TTC549 (cell line): ENCODE results near the gene PIGR.
"Not testable (repeated sequence)": the region's sequence is repeated elsewhere in the genome, so short reads cannot be mapped to it uniquely, and the experiment has no call there.

Experiments
- FAIRE-seq: peaks from 2 replicates; lab custom pipeline; 2012; peaks lifted over from hg19 to GRCh38; lab: Jason Lieb, UNC

PIGR gene

DNA sequence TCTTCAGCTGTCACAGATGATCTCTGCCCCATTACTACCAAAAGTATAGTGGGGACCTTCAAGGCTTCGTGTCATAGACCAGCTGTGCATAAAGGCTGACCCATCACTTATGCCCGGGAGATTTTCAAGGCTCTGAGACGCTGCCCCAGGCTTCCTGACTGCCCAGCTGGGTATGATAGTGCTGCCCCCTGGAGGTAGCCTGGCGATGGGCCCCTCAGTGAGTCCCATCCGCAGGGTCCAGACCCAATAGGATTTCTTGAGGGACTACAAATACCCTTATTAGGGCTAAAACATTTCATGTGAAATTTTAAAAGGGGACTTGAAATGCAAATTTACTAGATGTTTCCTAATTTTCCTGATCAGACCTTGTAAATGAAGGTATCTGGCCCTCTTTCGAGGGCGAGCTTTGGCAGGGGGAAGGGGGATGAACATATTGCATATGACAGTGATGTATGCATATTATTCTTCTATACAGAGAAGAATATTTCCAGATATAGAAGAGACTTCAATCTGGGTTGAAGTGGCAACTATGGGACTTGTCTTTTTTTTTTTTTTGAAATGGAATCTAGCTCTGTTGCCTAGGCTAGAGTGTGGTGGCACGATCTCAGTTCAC lies 12.8 kb downstream of the PIGR start:
- no peak for FAIRE-seq

GRCh38 chr1:206932177-206932576 lies 14.1 kb downstream of the PIGR start:
- no peak for FAIRE-seq

- FAIRE-seq = no peak
These were observed 14.6 kb downstream of the PIGR start for GRCh38 chr1:206931709-206932108.

- no peak for FAIRE-seq
These were observed 16.0 kb downstream of the PIGR start for GRCh38 chr1:206930210-206930798.

DNA sequence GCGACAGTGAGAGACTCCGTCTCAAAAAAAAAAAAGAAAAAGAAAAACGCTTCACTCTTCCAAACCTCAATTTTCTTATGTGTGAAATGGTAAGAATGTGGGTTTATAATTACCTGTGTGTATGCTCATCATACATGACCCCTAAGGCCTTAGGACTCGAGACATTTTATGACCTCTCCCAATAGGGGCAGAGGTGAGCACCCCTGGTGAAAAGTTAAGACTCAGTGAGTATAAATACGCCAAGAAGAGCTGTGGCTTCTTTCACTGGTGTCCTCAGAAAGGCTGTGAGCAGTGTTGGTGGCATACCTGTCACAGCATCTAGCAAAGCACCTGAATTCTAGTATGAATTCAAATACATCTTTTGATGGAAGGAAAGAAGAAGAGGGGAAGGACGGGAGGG lies 16.7 kb downstream of the PIGR start:
- no peak for FAIRE-seq

- no peak for FAIRE-seq
These were observed 20.0 kb downstream of the PIGR start for GRCh38 chr1:206926286-206926685.

DNA sequence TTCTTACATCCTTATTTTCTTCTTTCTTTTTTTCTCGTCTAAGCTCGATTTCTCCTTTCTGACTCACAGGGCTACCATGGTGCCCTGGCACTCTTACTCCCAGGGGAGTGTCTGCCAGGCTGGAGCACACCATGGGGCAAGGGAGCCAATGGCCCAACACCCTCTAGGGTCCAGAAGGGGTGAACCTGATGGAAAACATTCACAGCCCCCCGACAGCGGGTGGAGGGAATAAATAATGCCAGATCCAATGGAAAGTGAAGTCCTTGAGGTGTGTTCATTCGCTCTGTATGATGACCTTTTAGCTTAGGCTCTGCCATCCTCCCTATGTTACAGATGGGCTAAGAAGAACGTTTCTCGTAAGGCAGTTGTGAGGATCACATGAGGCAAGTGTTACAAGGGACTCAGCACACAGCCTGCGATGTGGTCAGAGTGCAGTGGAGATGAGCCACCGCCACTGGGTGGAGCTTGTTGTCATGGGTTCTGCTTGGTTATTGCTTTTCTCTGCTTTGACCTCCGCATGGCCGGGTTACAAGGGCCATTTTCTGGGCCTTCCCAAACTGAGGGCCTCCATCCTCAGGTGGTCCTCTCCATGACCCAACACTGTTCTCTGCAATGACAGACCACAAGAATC lies 21.0 kb downstream of the PIGR start:
- no peak for FAIRE-seq

GRCh38 chr1:206924592-206925105 lies 21.6 kb downstream of the PIGR start:
- no peak for FAIRE-seq

GRCh38 chr1:206923961-206924557 lies 22.2 kb downstream of the PIGR start:
- not testable (repeated sequence) for FAIRE-seq

DNA sequence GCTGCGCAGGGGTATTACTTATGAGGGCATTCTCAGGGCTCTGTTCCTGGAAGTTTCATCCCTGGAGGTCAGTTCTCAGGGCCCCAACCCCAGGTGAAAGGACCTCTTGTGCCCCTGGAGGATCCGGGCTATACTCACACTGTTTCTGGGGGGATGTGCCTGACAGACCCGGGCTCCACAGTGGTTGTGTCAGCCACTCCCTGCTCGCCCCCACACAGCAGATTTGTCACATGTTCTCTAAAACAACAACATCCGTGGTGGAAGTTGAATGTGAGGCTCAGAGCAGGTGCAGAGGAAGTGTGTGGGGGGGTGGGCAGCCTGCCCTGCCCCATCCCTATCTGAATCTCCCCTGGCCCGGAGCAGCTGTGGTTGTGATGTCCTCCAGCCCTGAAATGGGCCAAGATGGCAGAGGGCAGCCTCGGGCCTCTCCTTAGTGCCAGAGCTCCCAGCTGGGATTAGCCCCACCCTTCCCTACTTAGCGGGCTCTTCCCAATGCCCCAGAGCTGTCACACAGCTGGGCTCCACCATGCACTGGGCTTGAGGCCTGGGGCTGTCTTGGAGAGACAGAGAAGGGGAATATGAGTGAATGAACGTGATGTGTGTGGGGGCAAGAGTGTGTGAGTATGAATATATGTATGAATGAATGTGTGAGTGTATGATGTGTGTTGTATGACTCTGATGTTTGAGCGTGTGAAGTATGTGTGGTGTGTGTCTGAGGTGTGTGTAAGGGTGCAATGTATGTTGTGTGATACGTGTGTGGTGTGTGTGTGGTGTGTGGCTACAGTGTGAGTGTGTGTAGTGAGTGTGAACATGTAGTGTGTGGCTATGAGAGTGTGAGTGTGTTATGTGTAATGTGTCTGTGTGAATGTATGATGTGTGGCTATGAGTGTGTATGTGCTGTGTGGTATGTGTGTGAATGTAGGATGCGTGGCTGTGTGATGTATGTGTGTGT lies 23.0 kb downstream of the PIGR start:
- no peak for FAIRE-seq

DNA sequence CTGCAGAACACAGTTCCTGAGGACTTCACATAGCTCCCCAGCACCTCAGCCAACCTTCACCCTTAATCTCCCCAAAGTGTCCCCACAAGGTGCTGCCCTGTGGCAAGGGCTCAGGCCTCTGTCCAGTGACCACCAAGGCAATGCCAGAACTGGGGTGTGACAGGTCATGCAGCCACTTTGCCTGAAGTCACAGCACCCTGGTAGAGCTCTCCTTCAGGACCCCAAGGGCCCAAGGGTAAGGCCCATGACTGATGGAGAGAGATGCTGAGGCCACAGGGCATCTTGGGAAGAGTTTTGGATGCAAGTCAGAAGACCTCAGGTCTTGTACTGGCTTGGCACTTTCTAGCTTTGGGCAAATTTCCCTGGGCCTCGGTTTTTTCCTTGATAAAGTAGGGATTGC lies 23.7 kb downstream of the PIGR start:
- FAIRE-seq = no peak

GRCh38 chr1:206921772-206922265 lies 24.4 kb downstream of the PIGR start, which contains the start of gene FCMR:
Gene FCMR, minus strand, starts transcription at chr1:206921941. Its CDS starts 87 bp downstream, at chr1:206921854.
- FAIRE-seq = no peak

- no peak for FAIRE-seq
These were observed 28.2 kb downstream of the PIGR start for GRCh38 chr1:206918076-206918475.

GRCh38 chr1:206916000-206916709 lies 30.1 kb downstream of the PIGR start:
- FAIRE-seq = no peak

DNA sequence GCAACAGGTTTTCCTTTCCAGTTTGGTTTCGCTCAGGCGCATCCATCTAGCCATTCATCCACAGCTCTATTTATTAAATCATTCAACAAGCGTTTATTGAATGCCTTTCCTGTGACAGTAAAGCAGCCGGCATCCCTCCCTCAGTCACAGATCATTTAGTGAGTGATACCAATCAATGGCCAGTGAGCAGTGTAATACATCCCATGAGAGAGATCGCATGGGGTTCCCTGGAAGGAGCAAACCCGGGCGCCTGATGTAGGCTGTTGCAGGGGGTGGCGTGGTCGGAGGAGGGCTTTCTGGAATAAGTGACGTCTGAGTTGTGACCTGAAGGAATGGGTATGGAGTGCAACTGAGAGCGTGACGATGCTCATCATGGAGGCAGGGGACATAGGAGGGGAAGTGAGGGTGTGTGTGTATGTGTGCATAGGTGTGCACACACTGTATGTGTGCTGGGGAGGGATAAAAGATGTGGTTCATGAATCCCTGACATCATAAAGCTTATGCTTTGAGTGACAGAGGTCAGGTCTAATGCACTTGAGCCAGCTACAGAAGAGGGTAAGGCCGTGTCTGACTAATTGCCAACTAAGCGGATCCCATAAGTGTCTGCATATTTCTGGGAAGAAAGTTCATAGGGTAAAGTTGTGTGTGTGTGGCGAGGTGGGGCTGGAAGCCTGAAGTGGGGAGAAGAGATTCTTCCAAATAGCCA lies 31.1 kb downstream of the PIGR start:
- no peak for FAIRE-seq

- no peak for FAIRE-seq
These were observed 32.3 kb downstream of the PIGR start for GRCh38 chr1:206913766-206914537.

DNA sequence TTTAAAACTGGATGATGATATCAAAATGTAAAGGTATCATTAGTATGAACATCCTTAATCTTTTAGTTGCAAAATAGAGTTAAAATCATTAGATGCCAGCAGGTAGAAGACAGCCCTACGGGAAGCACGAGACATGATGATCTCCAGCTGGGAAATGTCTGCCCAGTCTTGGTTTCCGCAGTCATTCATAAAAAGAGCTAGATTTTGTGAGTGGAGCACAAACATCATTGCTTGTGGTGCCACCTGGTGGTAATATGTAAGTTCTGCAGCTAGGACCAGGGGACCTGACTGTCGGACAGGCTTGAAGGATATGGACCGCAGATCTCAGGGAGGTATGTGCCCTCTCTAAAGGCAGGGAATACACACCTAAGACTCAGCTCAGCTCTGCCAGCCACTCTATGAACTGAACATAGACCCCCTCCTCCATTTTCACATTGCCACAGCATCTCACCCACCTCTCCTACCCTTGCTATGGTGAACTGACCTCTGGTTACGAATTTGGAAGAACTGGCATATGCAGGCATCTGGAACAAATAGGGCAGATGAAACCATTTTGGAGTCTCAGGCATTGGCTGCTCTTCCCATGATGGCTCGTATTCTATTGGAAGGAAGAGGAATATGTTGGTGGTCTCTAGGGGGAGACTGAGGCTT lies 33.7 kb downstream of the PIGR start:
- peak; percentile 50 for FAIRE-seq

- peak; percentile 84 for FAIRE-seq
These were observed 35.1 kb downstream of the PIGR start for GRCh38 chr1:206911064-206911663.

- FAIRE-seq = no peak
These were observed 36.4 kb downstream of the PIGR start for GRCh38 chr1:206909883-206910318.
